GM12864 (cell line): ENCODE results near the gene BATF.

ENCODE experiments used
- DNase-seq: peaks from one replicate; pipeline ENCODE4 v3.0.0-alpha.2; 2011; ENCODE audit warnings: low read depth
- H3K4me3 ChIP-seq: 2 replicates; pipeline ENCODE4 v1.5.1; 2011; ENCODE audit warnings: mild to moderate bottlenecking, low read depth, low read length, control low read depth
- TF ChIP-seq, protein P1 (sequence below): IDR thresholded peaks from 2 replicates; pipeline ENCODE4 v1.5.1; 2011; ENCODE audit warnings: low read depth, mild to moderate bottlenecking, moderate library complexity, low read length, control low read depth, inconsistent platforms; ENCODE audit errors: missing control alignments

BATF gene

DNA sequence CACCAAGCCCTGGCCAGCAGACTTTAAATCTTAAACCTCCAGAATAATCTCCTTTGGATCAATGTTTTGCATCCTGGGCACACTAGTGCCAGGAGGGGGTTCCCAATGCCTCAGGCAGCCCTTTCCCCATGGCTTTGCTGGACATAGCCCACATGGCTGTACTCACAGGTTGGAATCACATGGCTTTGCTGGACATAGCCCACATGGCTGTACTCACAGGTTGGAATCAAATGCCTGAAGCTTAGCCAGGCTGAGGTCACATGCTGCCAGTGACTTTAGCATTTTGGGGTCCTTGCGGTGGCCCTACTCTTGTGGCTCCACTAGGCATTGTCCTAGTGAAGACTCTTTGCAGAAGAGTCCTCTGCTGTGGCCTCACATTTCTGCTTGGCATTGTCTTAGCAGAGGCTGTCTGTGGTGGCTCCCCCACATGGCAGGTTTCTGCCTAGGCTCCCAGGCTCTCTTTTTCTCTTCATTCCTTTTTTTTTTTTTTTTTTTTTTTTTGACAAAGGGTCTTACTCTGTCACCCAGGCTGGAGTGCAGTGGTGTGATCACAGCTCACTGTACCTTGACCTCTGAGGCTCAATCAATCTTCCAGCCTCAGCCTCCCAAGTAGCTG is 69.2 kb downstream of the BATF start:
- H3K4me3 ChIP-seq, result no peak overlapping the region
- no peak for DNase-seq
- TF ChIP-seq, protein P1, sequence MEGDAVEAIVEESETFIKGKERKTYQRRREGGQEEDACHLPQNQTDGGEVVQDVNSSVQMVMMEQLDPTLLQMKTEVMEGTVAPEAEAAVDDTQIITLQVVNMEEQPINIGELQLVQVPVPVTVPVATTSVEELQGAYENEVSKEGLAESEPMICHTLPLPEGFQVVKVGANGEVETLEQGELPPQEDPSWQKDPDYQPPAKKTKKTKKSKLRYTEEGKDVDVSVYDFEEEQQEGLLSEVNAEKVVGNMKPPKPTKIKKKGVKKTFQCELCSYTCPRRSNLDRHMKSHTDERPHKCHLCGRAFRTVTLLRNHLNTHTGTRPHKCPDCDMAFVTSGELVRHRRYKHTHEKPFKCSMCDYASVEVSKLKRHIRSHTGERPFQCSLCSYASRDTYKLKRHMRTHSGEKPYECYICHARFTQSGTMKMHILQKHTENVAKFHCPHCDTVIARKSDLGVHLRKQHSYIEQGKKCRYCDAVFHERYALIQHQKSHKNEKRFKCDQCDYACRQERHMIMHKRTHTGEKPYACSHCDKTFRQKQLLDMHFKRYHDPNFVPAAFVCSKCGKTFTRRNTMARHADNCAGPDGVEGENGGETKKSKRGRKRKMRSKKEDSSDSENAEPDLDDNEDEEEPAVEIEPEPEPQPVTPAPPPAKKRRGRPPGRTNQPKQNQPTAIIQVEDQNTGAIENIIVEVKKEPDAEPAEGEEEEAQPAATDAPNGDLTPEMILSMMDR, result no peak

DNA sequence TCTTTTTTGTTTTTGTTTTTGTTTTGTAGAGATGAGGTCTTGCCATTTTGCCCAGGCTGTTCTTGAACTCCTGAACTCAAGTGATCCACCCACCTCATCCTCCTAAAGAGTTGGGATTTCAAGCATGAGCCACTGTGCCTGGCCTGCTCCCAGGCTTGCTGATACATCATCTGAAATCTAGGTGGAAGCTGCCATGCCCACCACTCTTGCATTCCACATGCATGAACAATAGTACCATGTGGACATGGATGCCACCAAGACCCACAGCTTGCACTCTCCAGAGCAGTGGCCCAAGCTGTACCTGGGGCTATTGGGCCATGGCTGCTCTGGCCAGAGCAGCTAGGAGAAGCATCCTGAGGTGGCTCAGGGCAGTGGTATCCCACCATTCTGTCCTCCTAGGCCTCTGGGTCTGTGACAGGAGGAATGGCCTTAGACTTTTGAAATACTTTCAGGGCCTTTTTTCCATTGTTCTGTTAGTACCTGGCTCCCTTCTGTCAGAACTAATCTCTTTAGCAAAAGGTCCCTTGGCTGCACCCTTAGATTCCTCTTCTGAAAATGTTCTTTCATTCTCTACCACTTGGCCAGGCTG is 69.8 kb downstream of the BATF start:
- TF ChIP-seq, protein P1, result no peak
- no peak overlapping the region for H3K4me3 ChIP-seq
- DNase-seq, result no peak

DNA sequence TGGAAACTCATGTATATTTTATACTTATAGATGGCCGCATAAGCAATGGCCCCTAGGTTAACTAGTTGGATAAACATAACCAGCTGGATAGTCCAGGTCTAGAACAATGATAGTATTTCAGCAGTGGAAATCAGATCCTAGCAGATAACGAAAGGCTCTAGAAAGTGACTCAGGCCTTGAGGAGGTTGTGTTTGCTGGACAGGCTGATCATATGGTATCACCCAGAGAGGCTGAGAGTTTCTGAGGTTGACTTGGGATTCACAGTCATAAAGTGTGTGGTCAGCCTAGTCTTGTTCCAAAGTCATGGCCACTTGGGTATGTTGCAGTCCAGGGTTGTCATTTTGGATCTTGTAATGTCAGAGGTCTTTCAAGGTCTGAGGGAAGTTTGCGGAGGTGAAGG is 73.0 kb downstream of the BATF start:
- no peak overlapping the region for H3K4me3 ChIP-seq
- DNase-seq, result no peak
- TF ChIP-seq, protein P1, result no peak
